Natural killer cell treated with Interleukin-12 subunit alpha and Interleukin-12 subunit beta and Interleukin-15 and Interleukin-18, amount 100 ng/mL, for 72 hours (primary cell): Measurements from ENCODE around the gene RELT. TPM values are rescaled to one million over a fixed set of nuclear protein-coding genes. Genes with fewer than 3 reads are reported as not detected.
A peak's percentile ranks its signal among the peaks of the same experiment; 100 is the strongest.

Experiments
- ATAC-seq, 2 donors: fragments of 150-1000 bp; cut with Tn5 transposase in 1 of 2; sonication (Bioruptor Pico), chemical (Tn5 transposase) in 1 of 2; 2 replicates each; pipeline ENCODE4 v1.10.0; 2021
- DNase-seq: peaks from one replicate; pipeline ENCODE4 v3.0.0; 2022; ENCODE audit warnings: low spot score
- H3K27ac Mint-ChIP-seq, 2 donors: 1 replicate in 1 of 2; 2 replicates in 1 of 2; pipeline ENCODE4 v1.8.0; 2022; ENCODE audit warnings: mixed read lengths in 2 of 2, mild to moderate bottlenecking in 1 of 2, moderate library complexity in 1 of 2
- H3K27me3 Mint-ChIP-seq, 2 donors: 1 replicate in 1 of 2; 2 replicates in 1 of 2; pipeline ENCODE4 v1.8.0; 2022; ENCODE audit warnings: mixed read lengths in 2 of 2
- H3K36me3 Mint-ChIP-seq: one replicate; pipeline ENCODE4 v1.8.0; 2022; ENCODE audit warnings: mixed read lengths
- H3K4me1 Mint-ChIP-seq, 2 donors: 1 replicate in 1 of 2; 2 replicates in 1 of 2; pipeline ENCODE4 v1.8.0; 2022; ENCODE audit warnings: low read depth in 2 of 2, mixed read lengths in 2 of 2, mild to moderate bottlenecking in 1 of 2
- H3K4me3 Mint-ChIP-seq: one replicate; pipeline ENCODE4 v1.8.0; 2022; ENCODE audit warnings: mixed read lengths
- H3K9me3 Mint-ChIP-seq: 2 replicates; pipeline ENCODE4 v1.8.0; 2022; ENCODE audit warnings: mixed read lengths
- total RNA-seq, 2 donors: library from RNA; stranded (reverse); gene quantifications; one replicate each; pipeline ENCODE4 v1.2.3, GENCODE V29; 2022

RELT gene, protein sequence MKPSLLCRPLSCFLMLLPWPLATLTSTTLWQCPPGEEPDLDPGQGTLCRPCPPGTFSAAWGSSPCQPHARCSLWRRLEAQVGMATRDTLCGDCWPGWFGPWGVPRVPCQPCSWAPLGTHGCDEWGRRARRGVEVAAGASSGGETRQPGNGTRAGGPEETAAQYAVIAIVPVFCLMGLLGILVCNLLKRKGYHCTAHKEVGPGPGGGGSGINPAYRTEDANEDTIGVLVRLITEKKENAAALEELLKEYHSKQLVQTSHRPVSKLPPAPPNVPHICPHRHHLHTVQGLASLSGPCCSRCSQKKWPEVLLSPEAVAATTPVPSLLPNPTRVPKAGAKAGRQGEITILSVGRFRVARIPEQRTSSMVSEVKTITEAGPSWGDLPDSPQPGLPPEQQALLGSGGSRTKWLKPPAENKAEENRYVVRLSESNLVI
- total RNA-seq: 10 to 100 TPM; 46.5 to 58.0 TPM

DNA sequence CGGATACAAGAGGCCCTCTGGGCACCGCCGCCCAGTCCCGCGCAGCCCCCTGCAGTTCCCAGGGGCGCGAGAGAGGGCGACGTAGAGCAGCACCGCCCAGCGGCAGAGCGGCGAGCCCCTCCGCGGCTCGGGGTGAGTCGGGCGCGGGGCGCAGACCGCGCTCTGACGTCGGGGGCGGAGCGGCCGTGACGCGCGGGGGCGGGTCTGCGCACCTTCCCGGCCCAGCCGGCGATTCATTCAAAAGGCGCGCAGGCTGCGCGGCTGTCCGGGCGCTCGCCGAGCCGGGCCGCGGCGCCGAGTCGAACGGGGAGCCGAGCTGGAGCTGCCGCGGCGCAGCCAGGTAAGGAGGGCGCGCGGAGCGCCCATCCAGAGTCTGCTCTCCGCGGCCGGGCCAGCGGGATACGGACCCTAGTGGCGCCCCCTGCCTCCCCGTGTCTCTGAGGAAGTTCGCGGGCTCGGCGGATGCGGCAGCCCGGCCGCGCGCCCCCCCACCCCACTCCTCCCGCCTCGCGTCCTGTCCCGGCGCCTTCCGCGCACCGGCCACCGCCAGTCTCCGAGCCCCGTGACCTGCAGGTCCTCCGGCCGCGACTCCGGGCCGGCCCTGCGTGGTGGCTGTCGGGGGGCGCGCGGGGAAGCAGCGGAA lies at the start of gene RELT:
RELT (plus strand) TSS at position 240 of the 643 bp plus-strand sequence. CDS start 12,738 bp downstream, outside the sequence.
- DNase-seq (peak; percentile 95), ATAC-seq (peak; percentile 91 to 93)
- Mint-ChIP-seq H3K36me3 (peaks cover 5% of the 10 kb centered on the region), H3K27ac (peak within 1 kb of the TSS; percentile 82 to 89), H3K27me3 (no peaks in the 10 kb centered on the region), H3K4me1 (peaks cover 27 to 40% of the 10 kb centered on the region in 2 donors), H3K4me3 (peak within 1 kb of the TSS; percentile 98), H3K9me3 (no peaks in the 10 kb centered on the region)

DNA sequence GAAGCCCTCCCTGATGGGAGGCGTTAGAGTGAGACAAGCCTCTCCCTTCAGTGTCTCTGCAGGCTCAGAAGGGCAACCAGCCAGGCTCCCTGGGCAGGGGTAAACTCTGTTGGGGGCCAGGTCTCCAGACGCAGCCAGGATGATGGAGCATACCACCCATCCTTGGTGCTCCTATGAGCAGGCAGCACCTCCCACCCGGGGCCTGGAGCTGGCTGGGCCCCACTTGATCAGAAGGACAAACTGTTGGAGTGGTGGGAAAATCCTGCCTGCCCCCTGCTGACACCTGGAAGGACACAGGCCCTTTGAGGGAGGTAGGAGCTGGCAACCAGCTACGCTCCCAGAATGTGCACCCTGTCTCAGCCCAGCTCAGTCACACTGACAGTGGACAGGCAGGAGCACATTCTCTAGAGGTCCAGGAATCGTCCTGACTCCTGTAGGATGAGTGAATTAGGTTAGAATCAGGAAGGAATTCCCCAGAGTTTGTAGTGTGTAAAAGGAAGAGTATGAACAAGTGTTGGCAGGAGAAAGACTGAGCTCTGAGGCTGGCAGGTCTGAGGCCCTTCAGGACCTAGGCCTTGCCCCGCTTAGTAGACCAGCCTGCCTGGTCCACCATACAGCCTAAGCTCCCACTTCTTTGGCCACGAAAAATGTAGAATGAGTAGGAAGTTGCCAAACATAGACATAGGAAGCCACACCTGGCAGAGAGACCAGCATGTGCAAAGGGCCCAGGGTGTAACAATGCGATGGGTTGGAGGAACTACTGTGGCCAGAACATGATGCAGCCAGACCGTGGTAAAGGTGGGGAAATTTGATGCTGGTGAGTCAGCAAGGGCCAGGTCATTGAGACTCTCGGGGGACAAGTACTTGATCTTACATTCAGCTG lies 49.0 kb upstream of the RELT start:
- H3K36me3 Mint-ChIP-seq: no peaks in the 10 kb centered on the region
- DNase-seq (no peak), ATAC-seq (peak; percentile 66 to 68)
- no peaks in the 10 kb centered on the region for H3K9me3 Mint-ChIP-seq
- H3K4me3 Mint-ChIP-seq: no peak overlapping the region
- H3K4me1 Mint-ChIP-seq: peaks cover 0 to 9% of the 10 kb centered on the region in 2 donors
- no peaks in the 10 kb centered on the region for H3K27me3 Mint-ChIP-seq
- H3K27ac Mint-ChIP-seq: no peak overlapping the region

GRCh38 chr11:73327812-73328364 lies 48.3 kb upstream of the RELT start:
- Mint-ChIP-seq H3K4me3 (no peak overlapping the region), H3K27ac (no peak overlapping the region), H3K36me3 (no peaks in the 10 kb centered on the region), H3K27me3 (no peaks in the 10 kb centered on the region), H3K4me1 (peaks cover 0 to 9% of the 10 kb centered on the region in 2 donors), H3K9me3 (no peaks in the 10 kb centered on the region)
- DNase-seq: no peak
- no peak for ATAC-seq

GRCh38 chr11:73330569-73331093 lies 45.6 kb upstream of the RELT start:
- Mint-ChIP-seq H3K36me3 (no peaks in the 10 kb centered on the region), H3K4me1 (peaks cover 0 to 9% of the 10 kb centered on the region in 2 donors), H3K9me3 (no peaks in the 10 kb centered on the region), H3K27ac (no peak overlapping the region), H3K4me3 (no peak overlapping the region), H3K27me3 (no peaks in the 10 kb centered on the region)
- DNase-seq: no peak
- no peak for ATAC-seq

DNA sequence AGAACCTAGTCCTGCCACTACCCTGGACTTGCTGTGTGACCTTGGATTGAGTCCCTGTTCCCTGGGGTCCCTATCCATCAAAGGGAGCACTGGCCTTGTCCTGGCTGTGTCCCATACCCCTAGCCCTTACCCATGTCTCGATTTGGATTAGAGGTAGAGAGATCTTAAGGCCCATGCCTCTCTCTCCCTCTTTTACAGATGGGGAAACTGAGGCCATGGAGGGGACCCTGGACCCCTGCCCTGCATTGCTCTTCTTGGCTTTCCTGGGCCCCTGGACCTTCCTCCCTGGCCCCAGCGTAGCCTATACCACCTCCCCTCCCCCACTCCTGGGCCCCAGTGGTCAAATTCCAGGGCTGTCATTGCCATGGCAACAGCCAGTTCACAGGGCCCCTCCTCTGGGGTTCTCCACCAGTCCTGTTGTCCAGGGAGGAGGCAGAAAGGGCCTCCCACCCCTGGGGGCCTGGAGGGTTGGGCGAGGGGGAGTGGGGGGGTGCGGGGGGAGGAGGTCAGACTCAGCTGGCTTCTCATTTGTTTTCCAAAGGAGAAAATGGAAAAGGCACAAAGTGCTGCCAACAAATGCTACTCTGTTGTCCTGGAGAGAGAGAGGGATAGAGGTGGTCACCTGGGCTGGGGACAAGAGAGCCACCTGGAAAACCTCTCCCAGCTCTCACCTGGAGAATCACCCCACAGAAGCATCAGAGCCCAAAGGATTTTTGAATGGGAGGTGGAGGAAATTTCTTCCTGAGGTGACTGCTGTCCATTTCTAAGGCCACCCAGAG lies 44.9 kb upstream of the RELT start:
- ATAC-seq (no peak), DNase-seq (no peak)
- H3K36me3 Mint-ChIP-seq: no peaks in the 10 kb centered on the region
- H3K4me1 Mint-ChIP-seq: peaks cover 0 to 11% of the 10 kb centered on the region in 2 donors
- H3K27ac Mint-ChIP-seq: no peak overlapping the region
- H3K4me3 Mint-ChIP-seq: no peak overlapping the region
- peaks cover 0 to 3% of the 10 kb centered on the region in 2 donors for H3K27me3 Mint-ChIP-seq
- H3K9me3 Mint-ChIP-seq: no peaks in the 10 kb centered on the region

GRCh38 chr11:73333173-73333572 lies 43.0 kb upstream of the RELT start:
- Mint-ChIP-seq H3K4me3 (no peak overlapping the region), H3K36me3 (no peaks in the 10 kb centered on the region), H3K4me1 (peaks cover 0 to 2% of the 10 kb centered on the region in 2 donors), H3K9me3 (no peaks in the 10 kb centered on the region), H3K27me3 (peaks cover 0 to 6% of the 10 kb centered on the region in 2 donors), H3K27ac (no peak overlapping the region)
- DNase-seq: no peak
- ATAC-seq: no peak

DNA sequence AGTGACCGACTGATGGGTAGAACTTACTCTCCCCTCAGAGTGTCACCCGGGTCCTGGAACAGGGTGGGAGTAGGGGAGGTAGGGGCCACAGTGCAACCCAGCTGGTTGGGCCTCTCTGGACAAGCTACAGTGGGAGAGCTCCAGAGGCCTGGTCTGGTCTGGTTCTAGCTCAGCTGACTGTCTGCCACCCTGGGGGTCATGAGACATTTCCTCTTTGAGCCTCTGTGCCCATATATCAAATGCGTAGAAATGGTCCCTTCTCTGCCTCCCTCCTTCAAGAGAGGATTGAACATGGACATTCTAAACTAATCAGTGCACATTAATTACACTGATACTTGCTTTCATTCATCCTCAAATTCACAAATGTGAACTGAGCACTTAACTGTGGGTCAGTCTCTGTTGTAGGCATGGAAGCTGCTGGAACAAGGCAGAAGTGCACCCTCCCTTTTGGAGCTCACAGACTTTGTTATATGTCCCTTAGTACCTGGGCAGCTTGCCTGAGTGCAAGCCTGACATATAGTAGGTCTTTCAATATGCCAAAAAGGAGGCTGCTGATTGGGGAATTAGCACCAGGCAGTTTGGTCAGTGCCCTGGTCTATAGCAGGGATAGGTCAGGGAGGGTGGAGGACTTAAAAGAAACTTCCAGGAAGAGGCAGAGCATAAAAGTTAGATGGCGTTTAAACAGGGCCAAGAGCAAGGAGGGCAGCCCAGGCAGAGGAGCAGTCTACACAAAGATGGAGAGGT lies 42.4 kb upstream of the RELT start:
- no peak for DNase-seq
- no peaks in the 10 kb centered on the region for H3K9me3 Mint-ChIP-seq

DNA sequence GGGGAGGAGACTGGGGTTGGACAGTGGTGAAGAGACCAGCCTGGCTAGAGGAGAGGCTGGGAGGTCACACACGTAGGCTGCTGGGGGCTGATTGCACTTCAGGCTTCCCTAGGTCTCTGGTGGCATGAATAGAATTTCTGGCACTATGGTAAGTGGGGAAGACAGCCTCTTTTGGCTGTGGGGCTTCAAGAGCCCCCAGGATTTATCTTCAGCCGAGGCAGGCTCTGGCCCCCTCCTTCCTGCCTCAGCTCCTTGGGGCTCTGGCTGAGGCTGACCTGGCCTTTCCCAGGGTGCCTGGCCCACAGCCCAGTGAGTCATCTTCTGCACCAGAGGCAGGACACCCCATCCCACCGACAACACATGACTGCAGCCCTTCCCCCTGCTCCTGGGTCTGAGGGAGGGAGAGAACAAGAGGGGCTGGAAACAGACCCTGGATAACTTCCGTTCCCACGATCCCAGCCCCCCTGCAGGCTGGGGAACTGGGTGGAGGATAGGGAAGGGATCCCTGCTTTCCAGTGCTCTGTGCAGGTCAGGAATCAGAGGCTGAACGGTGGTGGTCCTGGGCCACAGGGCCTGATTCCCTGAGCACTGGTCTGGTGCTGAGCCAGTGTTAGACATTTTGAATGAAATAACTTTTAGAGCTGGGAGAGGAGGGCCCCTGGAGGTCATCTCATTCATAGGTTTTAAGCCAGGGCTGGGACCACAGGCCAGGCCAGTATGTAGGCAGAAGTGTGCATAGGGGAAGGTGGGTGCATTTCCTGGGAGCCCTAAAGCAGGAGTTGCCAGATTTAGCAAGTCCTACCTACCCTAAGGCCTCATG lies 41.6 kb upstream of the RELT start:
- no peak for ATAC-seq
- no peaks in the 10 kb centered on the region for H3K9me3 Mint-ChIP-seq
- peaks cover 0 to 6% of the 10 kb centered on the region in 2 donors for H3K27me3 Mint-ChIP-seq
- no peaks in the 10 kb centered on the region for H3K36me3 Mint-ChIP-seq
- peaks cover 0 to 2% of the 10 kb centered on the region in 2 donors for H3K4me1 Mint-ChIP-seq
- no peak overlapping the region for H3K4me3 Mint-ChIP-seq
- H3K27ac Mint-ChIP-seq: no peak overlapping the region
- DNase-seq: no peak

More for the DNA sequence above, 42.4 kb upstream of the RELT start:
- H3K4me3 Mint-ChIP-seq: no peak overlapping the region
- peaks cover 0 to 2% of the 10 kb centered on the region in 2 donors for H3K4me1 Mint-ChIP-seq
- ATAC-seq: no peak
- no peak overlapping the region for H3K27ac Mint-ChIP-seq
- peaks cover 0 to 6% of the 10 kb centered on the region in 2 donors for H3K27me3 Mint-ChIP-seq
- H3K36me3 Mint-ChIP-seq: no peaks in the 10 kb centered on the region

GRCh38 chr11:73335204-73335923 lies 40.8 kb upstream of the RELT start:
- Mint-ChIP-seq H3K4me3 (no peak overlapping the region), H3K36me3 (no peaks in the 10 kb centered on the region), H3K27ac (no peak overlapping the region), H3K4me1 (peaks cover 0 to 2% of the 10 kb centered on the region in 2 donors), H3K9me3 (no peaks in the 10 kb centered on the region), H3K27me3 (peaks cover 0 to 6% of the 10 kb centered on the region in 2 donors)
- DNase-seq (peak; percentile 81), ATAC-seq (peak; percentile 57 to 71)

GRCh38 chr11:73337846-73338245 lies 38.4 kb upstream of the RELT start:
- H3K4me3 Mint-ChIP-seq: no peak overlapping the region
- H3K4me1 Mint-ChIP-seq: peaks cover 0 to 2% of the 10 kb centered on the region in 2 donors
- no peaks in the 10 kb centered on the region for H3K9me3 Mint-ChIP-seq
- no peak overlapping the region for H3K27ac Mint-ChIP-seq
- ATAC-seq (no peak), DNase-seq (no peak)
- H3K36me3 Mint-ChIP-seq: no peaks in the 10 kb centered on the region
- H3K27me3 Mint-ChIP-seq: peaks cover 6 to 7% of the 10 kb centered on the region in 2 donors

- Mint-ChIP-seq H3K36me3 (no peaks in the 10 kb centered on the region), H3K27me3 (peaks cover 6 to 7% of the 10 kb centered on the region in 2 donors), H3K9me3 (no peaks in the 10 kb centered on the region), H3K4me1 (peaks cover 0 to 2% of the 10 kb centered on the region in 2 donors), H3K27ac (no peak overlapping the region), H3K4me3 (no peak overlapping the region)
- DNase-seq (no peak), ATAC-seq (no peak)
Observed at GRCh38 chr11:73338279-73338678, 37.9 kb upstream of the RELT start.
